Neural cell (in vitro differentiated cells): Measurements from ENCODE around the gene CKB. TPM values are rescaled to one million over a fixed set of nuclear protein-coding genes. Genes with fewer than 3 reads are reported as not detected.

Experiments used
- H2AFZ ChIP-seq: fragments of 200-600, 300-800 bp; sonication (generic), shearing (Covaris generic); 2 replicates; pipeline ENCODE4 v1.6.0; 2014; ENCODE audit warnings: low read depth, mild to moderate bottlenecking, antibody characterized with exemption, low read length, moderate library complexity
- H3F3A ChIP-seq: fragments of 200-600 bp; shearing (Covaris generic); 2 replicates; pipeline ENCODE4 v1.6.1; 2016; ENCODE audit warnings: mild to moderate bottlenecking, moderate library complexity, mixed read lengths, antibody characterized with exemption, low read length; ENCODE audit not compliant: insufficient read depth, poor library complexity, severe bottlenecking
- H3K27ac ChIP-seq: fragments of 200-600, 300-800 bp; sonication (generic), shearing (Covaris generic); 2 replicates; pipeline ENCODE4 v1.5.1; 2014; ENCODE audit warnings: mild to moderate bottlenecking, low read length, moderate library complexity
- H3K27me3 ChIP-seq: fragments of 300-800, 200-600 bp; sonication (generic), shearing (Covaris generic); 2 replicates; pipeline ENCODE4 v1.6.0; 2014; ENCODE audit warnings: mild to moderate bottlenecking, low read depth, low read length, moderate library complexity; ENCODE audit not compliant: insufficient read depth
- H3K36me3 ChIP-seq: fragments of 300-800, 200-600 bp; sonication (generic), shearing (Covaris generic); 2 replicates; pipeline ENCODE4 v1.5.1; 2014; ENCODE audit warnings: mild to moderate bottlenecking, antibody characterized with exemption, low read length, moderate library complexity; ENCODE audit not compliant: insufficient read depth
- H3K4me2 ChIP-seq: fragments of 300-800, 200-600 bp; sonication (generic), shearing (Covaris generic); 2 replicates; pipeline ENCODE4 v1.6.0; 2014; ENCODE audit warnings: mild to moderate bottlenecking, low read length
- H3K4me3 ChIP-seq: fragments of 300-800, 200-600 bp; sonication (generic), shearing (Covaris generic); 2 replicates; pipeline ENCODE4 v1.5.1; 2014; ENCODE audit warnings: mild to moderate bottlenecking, low read length, moderate library complexity
- H3K79me2 ChIP-seq: fragments of 200-600 bp; shearing (Covaris generic); replicated peaks from 2 replicates; pipeline ENCODE4 v1.6.0; 2014; ENCODE audit warnings: mild to moderate bottlenecking, low read length, moderate library complexity; ENCODE audit not compliant: insufficient read depth
- H3K9ac ChIP-seq: fragments of 300-800, 200-600 bp; sonication (generic), shearing (Covaris generic); 2 replicates; pipeline ENCODE4 v1.6.1; 2016; ENCODE audit warnings: mild to moderate bottlenecking, low read length, mixed read lengths
- H3K9me2 ChIP-seq: fragments of 200-600 bp; shearing (Covaris generic); 2 replicates; pipeline ENCODE4 v1.6.1; 2016; ENCODE audit warnings: mild to moderate bottlenecking, low read length, mixed read lengths; ENCODE audit not compliant: insufficient read depth
- H3K9me3 ChIP-seq: fragments of 200-600, 300-800 bp; sonication (generic), shearing (Covaris generic); 2 replicates; pipeline ENCODE4 v1.6.1; 2016; ENCODE audit warnings: mild to moderate bottlenecking, mixed run types, low read length, moderate library complexity, mixed read lengths
- H4K20me1 ChIP-seq: fragments of 200-600 bp; shearing (Covaris generic); 2 replicates; pipeline ENCODE4 v1.6.1; 2016; ENCODE audit warnings: mild to moderate bottlenecking, mixed run types; ENCODE audit not compliant: insufficient read depth
- CTCF ChIP-seq: fragments of 450-650 bp; IDR thresholded peaks from 2 replicates; pipeline ENCODE4 v1.5.1; 2014; ENCODE audit warnings: antibody characterized with exemption, mild to moderate bottlenecking, moderate library complexity; ENCODE audit not compliant: poor library complexity, severe bottlenecking
- EP300 ChIP-seq: fragments of 450-650 bp; conservative IDR thresholded peaks from 2 replicates; pipeline ENCODE4 v1.6.1; 2014; ENCODE audit warnings: antibody characterized with exemption, mild to moderate bottlenecking, moderate library complexity; ENCODE audit not compliant: poor library complexity, severe bottlenecking
- EZH2 ChIP-seq: fragments of 200-600, 300-800 bp; shearing (Covaris generic), sonication (generic); IDR thresholded peaks from 2 replicates; pipeline ENCODE4 v1.6.1; 2014; ENCODE audit warnings: antibody characterized with exemption, low read length, borderline replicate concordance, mild to moderate bottlenecking; ENCODE audit not compliant: insufficient read depth, poor library complexity, severe bottlenecking
- MXI1 ChIP-seq: fragments of 450-650 bp; conservative IDR thresholded peaks from 2 replicates; pipeline ENCODE4 v1.6.1; 2014; ENCODE audit warnings: antibody characterized with exemption, mild to moderate bottlenecking; ENCODE audit not compliant: poor library complexity, severe bottlenecking
- POLR2AphosphoS5 ChIP-seq: IDR thresholded peaks from 2 replicates; pipeline ENCODE4 v1.6.1; 2012
- RAD21 ChIP-seq: fragments of 450-650 bp; conservative IDR thresholded peaks from 2 replicates; pipeline ENCODE4 v1.6.1; 2014; ENCODE audit warnings: antibody characterized with exemption, mild to moderate bottlenecking, moderate library complexity
- REST ChIP-seq: IDR thresholded peaks from 2 replicates; pipeline ENCODE4 v1.6.1; 2012; ENCODE audit warnings: borderline replicate concordance
- SMC3 ChIP-seq: fragments of 450-650 bp; conservative IDR thresholded peaks from 2 replicates; pipeline ENCODE4 v1.6.1; 2014; ENCODE audit warnings: antibody characterized with exemption, mild to moderate bottlenecking, moderate library complexity; ENCODE audit not compliant: poor library complexity
- TAF1 ChIP-seq: IDR thresholded peaks from 2 replicates; pipeline ENCODE4 v1.6.1; 2012; ENCODE audit warnings: low read depth
- polyA plus RNA-seq: library from polyadenylated mRNA; depleted of rRNA; stranded (reverse); fragments of >200 nt; gene quantifications from 2 replicates; pipeline ENCODE4 v1.2.3, GENCODE V29; 2014

The CKB gene
- polyA plus RNA-seq, 1 donor from 2014 or later = 918 TPM

GRCh38 chr14:103528146-103528586 lies 5.5 kb upstream of the CKB start:
- TF ChIP-seq SMC3 (no peak), POLR2AphosphoS5 (no peak), RAD21 (no peak), REST (no peak), EP300 (no peak), MXI1 (no peak), EZH2 (no peak), TAF1 (no peak), CTCF (no peak)
- H4K20me1 ChIP-seq = no peaks in the 10 kb centered on the region
- H3K4me2 ChIP-seq = peak overlapping the region; percentile 89
- H3K27me3 ChIP-seq = no peaks in the 10 kb centered on the region
- H3K27ac ChIP-seq = peak overlapping the region; percentile 88
- no peaks in the 10 kb centered on the region for H3K9me3 ChIP-seq
- H3K4me3 ChIP-seq = peak overlapping the region; percentile 92
- peak overlapping the region; percentile 81 for H3K9ac ChIP-seq
- no peaks in the 10 kb centered on the region for H3K36me3 ChIP-seq
- no peaks in the 10 kb centered on the region for H3K9me2 ChIP-seq
- H3F3A ChIP-seq = no peaks in the 10 kb centered on the region
- peaks cover 15% of the 10 kb centered on the region for H3K79me2 ChIP-seq
- no peak overlapping the region for H2AFZ ChIP-seq

GRCh38 chr14:103527408-103528145 lies 4.9 kb upstream of the CKB start:
- TF ChIP-seq SMC3 (no peak), CTCF (no peak)
- peak overlapping the region; percentile 92 for H3K4me3 ChIP-seq
- H3K27me3 ChIP-seq = no peaks in the 10 kb centered on the region
- H4K20me1 ChIP-seq = no peaks in the 10 kb centered on the region
- peak overlapping the region; percentile 89 for H3K4me2 ChIP-seq
- no peak overlapping the region for H3K27ac ChIP-seq
- H2AFZ ChIP-seq = no peak overlapping the region
- no peaks in the 10 kb centered on the region for H3K9me3 ChIP-seq
- H3K36me3 ChIP-seq = no peaks in the 10 kb centered on the region
- peak overlapping the region; percentile 81 for H3K9ac ChIP-seq
- H3F3A ChIP-seq = no peaks in the 10 kb centered on the region
- H3K9me2 ChIP-seq = no peaks in the 10 kb centered on the region
- peaks cover 15% of the 10 kb centered on the region for H3K79me2 ChIP-seq
